ENCODE measurements around the gene COG2. TPM values are rescaled to one million over a fixed set of nuclear protein-coding genes. Genes with fewer than 3 reads are reported as not detected.

Gene COG2
- total RNA-seq: 8.4 TPM

GRCh38 chr1:230642263-230642959, at the start of gene COG2:
TSS of gene COG2 (plus strand) at chr1:230642481. CDS start at chr1:230642607, 126 bp downstream.
- Histone ChIP-seq H3K27me3 (no peaks in the 10 kb centered on the region), H3K36me3 (peaks cover 0 to 5% of the 10 kb centered on the region in 2 donors), H3K4me3 (peak within 1 kb of the TSS; percentile 89 to 90), H3K27ac (peak within 1 kb of the TSS; percentile 80 to 91), H3K4me1 (peaks cover 8 to 11% of the 10 kb centered on the region in 2 donors), H3K9me3 (no peaks in the 10 kb centered on the region)
- TF ChIP-seq CTCF (IDR thresholded peaks at IDR 0.05): peak; percentile 99 to 100 (median 100)
- intact Hi-C loops (cut with DNase I): loop anchor here (1.0 to 10.0 kb wide), 6 partner anchors 132 to 602 kb away; partner anchors contain the start of genes C1orf198, GNPAT and TTC13
- DNase-seq (ENCODE audit: low spot score in 2 of 2): peak; percentile 58 to 97

GRCh38 chr1:230592848-230593414, 49.4 kb upstream of the COG2 start:
- no peak for DNase-seq (ENCODE audit: low spot score in 2 of 2)
- Histone ChIP-seq H3K4me1 (no peaks in the 10 kb centered on the region), H3K27ac (no peak overlapping the region), H3K27me3 (no peaks in the 10 kb centered on the region), H3K9me3 (no peaks in the 10 kb centered on the region), H3K4me3 (no peak overlapping the region), H3K36me3 (no peaks in the 10 kb centered on the region)
- intact Hi-C loops (cut with DNase I): no loop called here
- no peak for TF ChIP-seq CTCF (IDR thresholded peaks at IDR 0.05)

- Histone ChIP-seq H3K4me1 (no peaks in the 10 kb centered on the region), H3K27me3 (no peaks in the 10 kb centered on the region), H3K36me3 (no peaks in the 10 kb centered on the region), H3K4me3 (no peak overlapping the region), H3K27ac (no peak overlapping the region), H3K9me3 (no peaks in the 10 kb centered on the region)
- TF ChIP-seq CTCF (IDR thresholded peaks at IDR 0.05): no peak
- DNase-seq (ENCODE audit: low spot score in 2 of 2): no peak
- intact Hi-C loops (cut with DNase I): no loop called here
Measured at GRCh38 chr1:230594214-230594773, 48.0 kb upstream of the COG2 start.

GRCh38 chr1:230595181-230595580, 47.1 kb upstream of the COG2 start:
- Histone ChIP-seq H3K27ac (no peak overlapping the region), H3K36me3 (no peaks in the 10 kb centered on the region), H3K27me3 (no peaks in the 10 kb centered on the region), H3K9me3 (no peaks in the 10 kb centered on the region), H3K4me1 (no peaks in the 10 kb centered on the region), H3K4me3 (no peak overlapping the region)
- DNase-seq (ENCODE audit: low spot score in 2 of 2): no peak
- no peak for TF ChIP-seq CTCF (IDR thresholded peaks at IDR 0.05)
- intact Hi-C loops (cut with DNase I): no loop called here

GRCh38 chr1:230596306-230596705, 46.0 kb upstream of the COG2 start:
- Histone ChIP-seq H3K4me3 (no peak overlapping the region), H3K4me1 (no peaks in the 10 kb centered on the region), H3K9me3 (no peaks in the 10 kb centered on the region), H3K27ac (no peak overlapping the region), H3K27me3 (no peaks in the 10 kb centered on the region), H3K36me3 (no peaks in the 10 kb centered on the region)
- no peak for TF ChIP-seq CTCF (IDR thresholded peaks at IDR 0.05)
- DNase-seq (ENCODE audit: low spot score in 2 of 2): no peak
- intact Hi-C loops (cut with DNase I): no loop called here

Data from ascending aorta (tissue), 2 donors.